Caki2 (cell line): ENCODE results near the gene CIRBP. TPM values are rescaled to one million over a fixed set of nuclear protein-coding genes. Genes with fewer than 3 reads are reported as not detected.
"Not testable (repeated sequence)": the region's sequence is repeated elsewhere in the genome, so short reads cannot be mapped to it uniquely, and the experiment has no call there.

Experiments used
- DNase-seq: peaks from one replicate; pipeline ENCODE4 v3.0.0-alpha.2; 2015; ENCODE audit warnings: low read depth
- in situ Hi-C: cut with HindIII; loops from 2 replicates; pipeline ENCODE4 v1.10.0; 2016; ENCODE audit warnings: low sequenced_read_pairs, low pct_unique_long_range_greater_than_20kb, mixed read lengths
- total RNA-seq: library from RNA; depleted of rRNA; stranded (reverse); fragments of >200 nt; shearing (Covaris generic); gene quantifications from 2 replicates; pipeline ENCODE4 v1.2.3, GENCODE V29; 2014; ENCODE audit warnings: low replicate concordance

CIRBP gene
- total RNA-seq, 1 experiment from 2014 or later = 84.1 TPM

- no peak for DNase-seq
- in situ Hi-C loops = no loop called here
Measured at GRCh38 chr19:1293782-1294604, 24.9 kb downstream of the CIRBP start.

DNA sequence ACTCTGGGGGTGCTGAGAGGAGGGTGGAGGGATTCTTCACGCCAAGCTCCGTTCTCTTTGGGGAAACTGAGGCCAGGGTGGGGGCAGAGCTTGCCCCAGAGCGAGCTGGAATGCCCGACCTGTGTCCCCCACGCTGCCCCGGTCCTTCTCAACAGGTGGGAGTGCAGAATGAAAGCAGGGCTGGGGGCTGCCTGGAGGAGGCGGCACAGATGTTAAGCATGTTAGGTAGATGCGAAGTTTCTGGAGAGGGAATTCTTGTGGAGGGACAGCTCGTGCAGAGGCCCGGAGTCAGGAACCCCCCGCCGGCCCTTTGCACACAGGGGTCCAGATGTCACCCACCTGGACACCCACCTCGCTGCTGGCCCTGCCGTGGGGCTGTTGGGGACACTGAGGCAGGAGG is 25.6 kb downstream of the CIRBP start:
- no peak for DNase-seq
- in situ Hi-C loops = no loop called here

DNA sequence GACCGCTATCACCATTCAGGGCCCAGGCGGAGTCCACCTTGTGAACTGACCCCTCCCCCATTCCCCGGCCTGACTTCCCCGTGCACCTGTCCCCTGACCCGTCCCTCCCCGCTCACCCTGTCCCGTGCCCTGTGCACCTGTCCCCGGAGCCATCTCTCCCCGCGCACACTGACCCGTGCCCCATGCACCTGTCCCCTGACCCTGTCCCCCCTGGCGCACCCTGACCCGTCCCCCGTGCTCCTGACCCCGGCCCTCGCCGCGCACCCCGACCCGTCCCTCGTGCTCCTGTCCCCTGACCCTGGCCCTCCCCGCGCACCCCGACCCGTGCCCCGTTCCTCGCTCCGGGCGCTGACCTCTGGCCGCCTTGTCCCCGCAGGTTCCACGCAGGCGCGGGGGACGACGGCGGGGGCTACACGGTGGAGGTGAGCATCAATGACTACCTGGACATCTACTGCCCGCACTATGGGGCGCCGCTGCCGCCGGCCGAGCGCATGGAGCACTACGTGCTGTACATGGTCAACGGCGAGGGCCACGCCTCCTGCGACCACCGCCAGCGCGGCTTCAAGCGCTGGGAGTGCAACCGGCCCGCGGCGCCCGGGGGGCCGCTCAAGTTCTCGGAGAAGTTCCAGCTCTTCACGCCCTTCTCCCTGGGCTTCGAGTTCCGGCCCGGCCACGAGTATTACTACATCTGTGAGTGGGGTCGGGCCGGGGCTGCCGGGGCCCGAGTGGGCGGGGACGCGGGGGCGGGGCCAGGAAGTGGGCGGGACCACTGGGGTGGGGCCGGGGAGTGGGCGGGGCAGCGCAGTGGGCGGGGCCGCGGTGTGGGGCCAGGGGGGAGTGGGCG is 26.3 kb downstream of the CIRBP start:
- in situ Hi-C loops = no loop called here
- DNase-seq = no peak

GRCh38 chr19:1296078-1296477 is 26.9 kb downstream of the CIRBP start:
- in situ Hi-C loops = no loop called here
- DNase-seq = no peak

DNA sequence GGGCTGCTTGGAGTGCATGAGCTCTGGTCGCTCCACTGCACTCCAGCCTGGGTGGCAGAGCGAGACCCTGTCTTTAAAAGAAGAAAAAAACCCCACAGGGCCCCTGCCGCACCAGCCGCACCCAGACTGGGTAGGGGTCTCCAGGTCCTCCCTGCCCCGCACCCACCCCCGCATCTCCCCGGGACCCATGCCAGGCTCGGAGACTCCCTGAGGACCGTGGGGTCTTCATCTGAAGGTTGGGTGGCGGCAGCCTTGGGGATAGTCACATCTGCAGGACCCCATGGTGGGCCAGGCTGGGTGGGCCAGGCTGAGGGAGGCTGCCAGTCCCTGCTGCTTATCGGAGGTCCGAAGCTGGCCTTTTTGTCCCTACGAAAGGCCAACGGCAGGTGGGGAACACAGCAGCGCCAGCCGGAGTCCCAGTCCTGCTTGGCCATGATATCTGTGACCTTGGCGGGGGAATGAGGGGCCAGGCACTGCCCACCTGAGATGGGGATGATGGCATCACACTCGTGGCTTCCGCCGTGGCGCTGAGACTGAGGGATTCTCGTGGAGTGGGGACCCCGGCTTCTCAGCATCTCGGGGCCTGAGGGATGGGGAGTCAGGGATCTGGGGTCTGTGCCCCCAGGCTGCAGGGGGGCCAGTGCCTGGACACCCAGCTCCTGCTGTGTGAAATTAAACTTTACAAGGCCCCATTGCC is 27.6 kb downstream of the CIRBP start:
- no peak for DNase-seq
- in situ Hi-C loops = no loop called here

DNA sequence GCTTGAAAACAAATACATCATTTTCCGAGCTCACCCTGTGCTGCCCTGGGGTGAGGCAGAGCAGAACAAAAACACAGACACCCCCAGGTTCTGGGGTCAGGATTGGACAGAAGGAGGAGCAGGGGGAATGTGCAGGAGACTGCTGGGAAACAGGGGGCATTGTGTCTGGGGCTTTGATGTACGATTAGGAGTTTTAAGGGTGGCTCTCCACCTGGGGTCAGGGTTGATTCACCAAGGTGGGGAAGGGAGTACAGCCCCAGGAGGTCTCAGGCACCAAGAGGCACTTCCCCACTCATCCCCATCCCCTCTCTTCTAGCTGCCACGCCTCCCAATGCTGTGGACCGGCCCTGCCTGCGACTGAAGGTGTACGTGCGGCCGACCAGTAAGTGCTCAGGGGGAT is 29.1 kb downstream of the CIRBP start:
- in situ Hi-C loops = no loop called here

GRCh38 chr19:1299801-1300200 is 30.7 kb downstream of the CIRBP start:
- DNase-seq = no peak
- in situ Hi-C loops = no loop called here

More for the DNA sequence above, 29.1 kb downstream of the CIRBP start:
- no peak for DNase-seq

- DNase-seq = no peak
- in situ Hi-C loops = no loop called here
Measured at GRCh38 chr19:1300744-1301490, 31.8 kb downstream of the CIRBP start.

- DNase-seq = no peak
- in situ Hi-C loops = no loop called here
Measured at GRCh38 chr19:1302533-1303239, 33.6 kb downstream of the CIRBP start.

GRCh38 chr19:1304197-1304924 is 35.2 kb downstream of the CIRBP start:
- in situ Hi-C loops = no loop called here
- DNase-seq = no peak

DNA sequence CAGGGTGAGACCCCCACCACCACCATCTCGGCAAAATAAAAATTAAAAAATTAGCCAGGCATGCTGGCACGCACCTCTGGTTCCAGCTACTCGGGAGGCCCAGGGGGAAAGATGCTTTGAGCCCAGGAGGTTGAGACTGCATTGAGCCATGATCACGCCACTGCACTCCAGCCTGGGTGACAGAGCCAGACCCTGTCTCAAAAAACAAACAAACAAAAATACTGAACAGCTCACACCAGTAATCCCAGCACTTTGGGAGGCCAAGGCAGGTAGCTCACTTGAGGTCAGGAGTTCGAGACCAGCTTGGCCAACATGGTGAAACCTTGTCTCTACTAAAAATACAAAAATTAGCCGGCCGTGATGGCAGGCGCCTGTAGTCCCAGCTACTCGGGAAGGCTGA is 36.2 kb downstream of the CIRBP start:
- in situ Hi-C loops, DNase-seq: not testable (repeated sequence)

DNA sequence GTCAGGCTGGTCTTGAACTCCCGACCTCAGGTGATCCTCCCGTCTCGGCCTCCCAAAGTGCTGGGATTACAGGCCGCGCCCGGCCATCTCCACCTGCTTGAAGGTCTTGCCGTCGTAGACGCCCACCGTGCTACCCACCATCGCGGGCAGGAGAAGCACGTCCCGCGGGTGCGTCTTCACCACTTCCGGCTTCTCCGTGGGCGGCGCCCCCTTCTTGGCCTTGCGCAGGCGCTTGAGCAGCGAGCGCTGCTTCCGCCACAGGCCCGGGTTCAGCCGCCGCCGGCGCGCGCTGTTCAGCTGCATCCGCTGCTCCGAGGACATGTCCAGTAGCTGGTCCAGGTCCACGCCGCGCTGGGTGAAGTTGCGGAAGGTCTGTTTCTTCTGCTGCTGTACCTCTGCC is 38.2 kb downstream of the CIRBP start:
- in situ Hi-C loops = no loop called here
- no peak for DNase-seq

DNA sequence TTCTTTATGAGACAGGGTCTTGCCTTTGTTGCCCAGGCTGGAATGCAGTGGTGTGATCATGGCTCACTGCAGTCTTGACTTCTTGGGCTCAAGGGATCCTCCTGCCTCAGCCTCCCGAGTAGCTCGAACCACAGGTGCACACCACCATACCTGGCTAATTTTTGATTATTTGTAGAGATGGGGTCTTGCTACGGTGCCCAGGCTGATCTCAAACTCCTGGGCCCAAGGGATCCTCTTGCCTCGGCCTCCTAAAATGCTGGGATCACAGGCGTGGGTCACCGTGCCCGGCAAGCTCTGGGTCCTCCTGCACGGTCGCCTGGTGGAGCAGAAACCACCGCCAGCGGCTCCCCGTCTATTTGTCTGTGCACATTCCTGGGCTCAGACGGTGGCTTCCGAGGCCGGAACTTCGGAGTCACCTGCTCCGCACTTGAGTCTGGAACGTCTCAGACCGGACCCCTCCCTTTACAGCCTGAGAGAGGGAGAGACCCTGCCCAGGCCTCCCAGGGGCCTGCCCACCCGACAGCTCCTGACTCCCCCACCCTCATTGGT is 38.7 kb downstream of the CIRBP start:
- in situ Hi-C loops = no loop called here
- DNase-seq = no peak

DNA sequence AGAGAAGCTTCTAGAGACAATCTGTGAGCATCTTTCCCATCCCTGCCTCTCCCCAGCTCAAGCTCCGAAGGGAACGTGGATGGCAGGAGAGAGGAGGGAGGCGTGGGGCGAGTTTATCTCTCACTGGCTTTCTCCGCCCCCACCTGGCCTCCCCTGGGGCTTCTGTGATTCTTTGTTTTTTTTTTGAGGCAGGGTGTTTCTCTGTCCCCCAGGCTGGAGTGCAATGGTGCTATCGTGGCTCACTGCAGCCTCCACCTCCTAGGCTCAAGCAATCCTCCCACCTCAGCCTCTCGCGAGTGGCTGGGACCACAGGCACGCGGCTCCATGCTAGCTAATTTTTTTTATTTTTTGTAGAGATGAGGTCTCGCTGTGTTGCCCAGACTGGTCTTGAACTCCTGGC is 39.6 kb downstream of the CIRBP start:
- in situ Hi-C loops = no loop called here
- no peak for DNase-seq

- in situ Hi-C loops = no loop called here
- no peak for DNase-seq
Measured at GRCh38 chr19:1309977-1310852, 41.1 kb downstream of the CIRBP start.

DNA sequence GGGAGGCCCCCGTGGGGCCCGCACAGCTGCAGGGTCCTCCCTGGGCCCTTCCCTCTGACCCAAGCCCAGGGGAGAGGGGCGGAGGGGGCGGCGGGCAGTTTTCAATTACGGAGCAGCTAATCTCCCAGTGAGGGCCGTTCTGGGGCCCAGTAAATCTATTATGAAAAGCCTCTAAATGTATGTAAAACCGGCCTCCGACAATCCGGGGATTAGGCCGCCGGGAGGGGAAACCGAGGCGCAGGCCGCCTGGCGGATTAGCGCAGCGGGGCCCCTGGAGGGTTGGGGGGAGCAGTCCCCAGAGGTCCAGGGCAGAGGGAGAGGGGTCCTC is 41.7 kb downstream of the CIRBP start:
- DNase-seq = no peak
- in situ Hi-C loops = no loop called here
